K562 (cell line): ENCODE results near the gene PSMA5. TPM values are rescaled to one million over a fixed set of nuclear protein-coding genes. Genes with fewer than 3 reads are reported as not detected.
A peak's percentile ranks its signal among the peaks of the same experiment; 100 is the strongest.

Experiments used
- ATAC-seq: fragments of 200-7000 bp; cut with Tn5 transposase; 3 replicates; pipeline ENCODE4 v1.9.1; 2020; ENCODE audit warnings: moderate library complexity
- BruUV-seq: library from RNA; stranded (reverse); fragments of 400-500 nt; replicated peaks from 2 replicates; lab custom pipeline; 2021; lab: Mats Ljungman, UMichigan
- CTCF ChIA-PET: fragments of 300-600 bp; formaldehyde crosslinking; extraction: SDS; loops from one replicate; lab custom pipeline; 2021; ENCODE audit warnings: low intra/inter-chr PET ratio; lab: Yijun Ruan, JAX
- POLR2A ChIA-PET: fragments of 300-600, 350-650 bp; sonication (Branson Sonifier 250); formaldehyde crosslinking; extraction: SDS; loops from one replicate; lab custom pipeline; 2021; ENCODE audit warnings: antibody characterized with exemption, inconsistent platforms; lab: Yijun Ruan, JAX
- DNase-seq, 4 experiments: peaks; one replicate each; pipeline versions ENCODE4 v3.0.0 to v3.0.0-alpha.2; 2011 to 2018; ENCODE audit warnings: low spot score in 3 of 4, mixed read lengths in 3 of 4; ENCODE audit errors: extremely low read depth in 1 of 4
- FAIRE-seq: peaks from 2 replicates; lab custom pipeline; 2011; peaks lifted over from hg19 to GRCh38; lab: Jason Lieb, UNC
- H2AFZ ChIP-seq: 2 replicates; pipeline ENCODE4 v1.6.0; 2011; ENCODE audit warnings: low read depth, low read length, control low read depth, inconsistent platforms
- H3K27ac ChIP-seq: fragments of 200-600 bp; 3 replicates; pipeline ENCODE4 v1.8.0; 2011; ENCODE audit warnings: low read depth, mild to moderate bottlenecking, control low read depth, inconsistent platforms, low read length, moderate library complexity, mixed read lengths; ENCODE audit errors: extremely low read depth
- H3K27me3 ChIP-seq, 2 experiments: fragments of 300-600 bp in 1 of 2; 2 replicates in 1 of 2; 3 replicates in 1 of 2; pipeline versions ENCODE4 v1.6.0 to v1.8.0; 2011; ENCODE audit warnings: inconsistent platforms in 2 of 2, low read length in 2 of 2, mild to moderate bottlenecking in 1 of 2, mixed read lengths in 1 of 2, moderate library complexity in 1 of 2; ENCODE audit not compliant: control insufficient read depth in 2 of 2, insufficient read depth in 2 of 2
- H3K36me3 ChIP-seq: fragments of 300-600 bp; 3 replicates; pipeline ENCODE4 v1.8.0; 2011; ENCODE audit warnings: mild to moderate bottlenecking, low read length, inconsistent platforms; ENCODE audit not compliant: control insufficient read depth, insufficient read depth
- H3K4me1 ChIP-seq, 2 experiments: fragments of 200-600 bp in 1 of 2; replicated peaks in 1 of 2; 2 replicates in 1 of 2; 3 replicates in 1 of 2; pipeline versions ENCODE4 v1.5.1 to v1.8.0; 2011; ENCODE audit warnings: inconsistent platforms in 2 of 2, low read length in 2 of 2, mild to moderate bottlenecking in 1 of 2, mixed read lengths in 1 of 2, moderate library complexity in 1 of 2; ENCODE audit not compliant: control insufficient read depth in 2 of 2, insufficient read depth in 2 of 2
- H3K4me2 ChIP-seq: 2 replicates; pipeline ENCODE4 v1.6.1; 2011; ENCODE audit warnings: low read length, control low read depth, inconsistent platforms, mixed read lengths; ENCODE audit not compliant: insufficient read depth
- H3K4me3 ChIP-seq: fragments of 200-600 bp; sonication (generic), shearing (Covaris generic); 2 replicates; pipeline ENCODE4 v1.5.1; 2016; ENCODE audit warnings: control low read depth, inconsistent platforms
- H3K79me2 ChIP-seq: fragments of 200-600 bp; 3 replicates; pipeline ENCODE4 v1.8.0; 2011; ENCODE audit warnings: low read length, inconsistent platforms; ENCODE audit not compliant: control insufficient read depth, insufficient read depth
- H3K9ac ChIP-seq, 2 experiments: 2 replicates each; pipeline versions ENCODE4 v1.6.0 to v1.6.1; 2011; ENCODE audit warnings: low read depth in 2 of 2, low read length in 2 of 2, control low read depth in 1 of 2, inconsistent platforms in 1 of 2, mild to moderate bottlenecking in 1 of 2, mixed read lengths in 1 of 2; ENCODE audit not compliant: insufficient read depth in 1 of 2
- H3K9me1 ChIP-seq: one replicate; pipeline ENCODE4 v1.6.0; 2011; ENCODE audit warnings: inconsistent platforms, mild to moderate bottlenecking, low read length, moderate library complexity; ENCODE audit not compliant: control insufficient read depth, insufficient read depth
- H3K9me3 ChIP-seq: replicated peaks from 2 replicates; pipeline ENCODE4 v1.5.1; 2011; ENCODE audit warnings: low read depth, low read length, inconsistent platforms; ENCODE audit not compliant: control insufficient read depth, insufficient read depth
- H4K20me1 ChIP-seq: replicated peaks from 2 replicates; pipeline ENCODE4 v1.6.1; 2011; ENCODE audit warnings: low read length, inconsistent platforms, mixed read lengths; ENCODE audit not compliant: control insufficient read depth, insufficient read depth
- GMEB1 ChIP-seq: fragments of 250-450 bp; sonication (Bioruptor Pico); IDR thresholded peaks from 2 replicates; pipeline ENCODE4 v1.4.0; 2020; ENCODE audit warnings: mild to moderate bottlenecking
- GTF2E2 ChIP-seq: fragments of 200-800 bp; sonication (Bioruptor generic); IDR thresholded peaks from 2 replicates; pipeline ENCODE4 v1.6.1; 2016; ENCODE audit warnings: missing genetic modification characterization, missing compliant biosample characterization
- HDGF ChIP-seq: fragments of 450-650 bp; IDR thresholded peaks from 2 replicates; pipeline ENCODE4 v1.6.1; 2016
- JUND ChIP-seq, 2 experiments: IDR thresholded peaks; 2 replicates in 1 of 2; 3 replicates in 1 of 2; pipeline ENCODE4 v1.6.1; 2011; ENCODE audit warnings: borderline replicate concordance in 2 of 2, low read depth in 2 of 2, low read length in 2 of 2, improper control_type of control experiment in 1 of 2, missing biosample characterization in 1 of 2, missing genetic modification characterization in 1 of 2, missing genetic modification reagents in 1 of 2
- SPI1 ChIP-seq: IDR thresholded peaks from 2 replicates; pipeline ENCODE4 v1.6.1; 2011; ENCODE audit warnings: low read depth, low read length, control low read depth, borderline replicate concordance
- ZBTB8A ChIP-seq: fragments of 450-650 bp; IDR thresholded peaks from 2 replicates; pipeline ENCODE4 v1.6.1; 2018; ENCODE audit warnings: mild to moderate bottlenecking, moderate library complexity; ENCODE audit not compliant: partially characterized antibody
- ZNF124 ChIP-seq: sonication (generic); formaldehyde crosslinking; IDR thresholded peaks from 2 replicates; pipeline ENCODE4 v1.8.1; 2022; ENCODE audit warnings: missing genetic modification reagents
- WGBS: fragments of 100-300 bp; shearing (Covaris generic); methylation state at CpG from one replicate; pipeline ENCODE4 v1.1.6; 2016; ENCODE audit warnings: low coverage, mixed read lengths; ENCODE audit not compliant: insufficient coverage; ENCODE audit errors: missing lambda C conversion rate; 5-methylcytosine and 5-hydroxymethylcytosine counted together
- in situ Hi-C: fragments of 300-500 bp; cut with MboI; formaldehyde crosslinking; loops from 4 replicates; pipeline ENCODE4 v1.15.0; 2018; ENCODE audit warnings: inconsistent platforms, mixed read lengths
- intact Hi-C: fragments of 100-400 bp; cut with micrococcal nuclease; formaldehyde crosslinking; loops from 2 replicates; pipeline ENCODE4 v1.14.2; 2022
- polyA plus RNA-seq, 8 experiments: library from polyadenylated mRNA; depleted of rRNA in 4 of 8; stranded (reverse) in 5 of 8; unstranded in 3 of 8; fragments of >200 nt; fragmentation: Nextera tagmentation in 2 of 8; fragmentation: Illumina TruSeq in 1 of 8; extraction: Ambion mirVana in 2 of 8; extraction: Trizol in 1 of 8; gene quantifications; 2 replicates each; pipeline versions ENCODE4 v1.2.1 to v1.2.3, GENCODE V29; 2011 to 2014; ENCODE audit warnings: inconsistent platforms in 1 of 8, missing spikeins in 1 of 8
- total RNA-seq, 7 experiments: library from RNA; depleted of rRNA in 6 of 7; stranded (reverse); fragments of >200 nt in 6 of 7; fragmentation: Illumina TruSeq in 2 of 7; extraction: Trizol in 2 of 7; gene quantifications; 2 replicates each; pipeline versions ENCODE4 v1.2.1 to v1.2.3, GENCODE V29; 2011 to 2021; ENCODE audit warnings: low replicate concordance in 1 of 7

The PSMA5 gene
- total and polyA plus RNA-seq, 9 of the 15 experiments (the other 6 are each of a cell fraction or from before 2014, with no cell fraction given), result 82.6 to 542 (median 287) TPM

GRCh38 chr1:109373126-109373525 is 53.1 kb downstream of the PSMA5 start:
- peaks cover 20 to 37% of the 10 kb centered on the region in 2 experiments for H3K4me1 ChIP-seq
- WGBS, result 25% methylated on average over 5 of the region's 5 CpGs
- no peaks in the 10 kb centered on the region for H3K9me3 ChIP-seq
- ChIA-PET CTCF (no interaction called here), POLR2A (interaction anchor here (0.8 to 1.8 kb wide), 5 partner anchors 10 to 88 kb away, joined by 3 to 10 read pairs (median 5); no protein-coding TSS in a partner anchor)
- H3K9ac ChIP-seq, result peak overlapping the region in 1 of 2 experiments; percentile 59; a peak in 1 of 4 replicates
- H3K4me3 ChIP-seq, result no peak overlapping the region
- H4K20me1 ChIP-seq, result no peaks in the 10 kb centered on the region
- ATAC-seq (peak; percentile 77), DNase-seq (peak in 2 of 4 experiments; percentile 45 to 47), FAIRE-seq (peak; percentile 55)
- H3K9me1 ChIP-seq, result no peaks in the 10 kb centered on the region
- H3K36me3 ChIP-seq, result peaks cover 27% of the 10 kb centered on the region; the same call in 2 of the 3 replicates
- no peaks in the 10 kb centered on the region for H3K27me3 ChIP-seq
- 0 out of 2 replicates have a peak overlapping the region, but pooled peaks have one; percentile 7 for H2AFZ ChIP-seq
- H3K27ac ChIP-seq, result peak overlapping the region; percentile 59
- H3K4me2 ChIP-seq, result peak overlapping the region; percentile 9; the same call in 1 of the 2 replicates
- peaks cover 92% of the 10 kb centered on the region for H3K79me2 ChIP-seq
- no peak for TF ChIP-seq ZNF124
- 0 out of 2 replicates have a peak, but pooled peaks have one; percentile 40 for TF ChIP-seq GTF2E2 (tag)
- peak; percentile 49; the same call in 1 of the 2 replicates for TF ChIP-seq SPI1
- TF ChIP-seq HDGF, result peak; percentile 18; the same call in 1 of the 2 replicates
- no TSS peak for BruUV-seq
- intact Hi-C loops (no loop called here), in situ Hi-C loops (no loop called here)

GRCh38 chr1:109372281-109372680 is 54.0 kb downstream of the PSMA5 start:
- no peak overlapping the region for H3K4me3 ChIP-seq
- no peak overlapping the region for H2AFZ ChIP-seq
- peaks cover 84% of the 10 kb centered on the region for H3K79me2 ChIP-seq
- DNase-seq, result no peak
- H3K4me1 ChIP-seq, result peaks cover 16 to 37% of the 10 kb centered on the region in 2 experiments
- no peak overlapping the region for H3K4me2 ChIP-seq
- no peak overlapping the region for H3K9ac ChIP-seq
- in situ Hi-C loops, result no loop called here
- FAIRE-seq, result no peak
- CTCF ChIA-PET, result no interaction called here
- no peaks in the 10 kb centered on the region for H4K20me1 ChIP-seq
- ATAC-seq, result no peak
- 87% methylated on average over 6 of the region's 6 CpGs for WGBS
- no peaks in the 10 kb centered on the region for H3K9me3 ChIP-seq
- peaks cover 30% of the 10 kb centered on the region for H3K36me3 ChIP-seq
- POLR2A ChIA-PET, result interaction anchor here (1.7 to 2.4 kb wide), 2 partner anchors 11 to 18 kb away, joined by 10 read pairs; no protein-coding TSS in a partner anchor
- H3K27ac ChIP-seq, result no peak overlapping the region
- BruUV-seq, result no TSS peak
- no peaks in the 10 kb centered on the region for H3K9me1 ChIP-seq
- intact Hi-C loops, result no loop called here
- no peaks in the 10 kb centered on the region for H3K27me3 ChIP-seq
- no peak for TF ChIP-seq JUND (IDR thresholded peaks at IDR 0.05; ENCODE audit: borderline replicate concordance, low read depth, low read length)
- TF ChIP-seq JUND (tag; IDR thresholded peaks at IDR 0.05; ENCODE audit: borderline replicate concordance, low read depth, low read length), result no peak
- no peak for TF ChIP-seq ZBTB8A
- no peak for TF ChIP-seq GMEB1 (CRISPR knock-in tag)
